ENCODE data around the gene CLDN17.

CLDN17 gene

GRCh38 chr21:30129246-30129645, 37.4 kb downstream of the CLDN17 start:
- TF ChIP-seq CTCF (IDR thresholded peaks at IDR 0.05; ENCODE audit: borderline replicate concordance, insufficient read depth, low read depth, low read length) = no peak
- H3K4me3 ChIP-seq (ENCODE audit: low read depth, low read length) = no peak overlapping the region

GRCh38 chr21:30126576-30126975, 40.0 kb downstream of the CLDN17 start:
- H3K4me3 ChIP-seq (ENCODE audit: low read depth, low read length) = no peak overlapping the region
- TF ChIP-seq CTCF (IDR thresholded peaks at IDR 0.05; ENCODE audit: borderline replicate concordance, insufficient read depth, low read depth, low read length) = no peak

- TF ChIP-seq CTCF (IDR thresholded peaks at IDR 0.05; ENCODE audit: borderline replicate concordance, insufficient read depth, low read depth, low read length) = no peak
- H3K4me3 ChIP-seq (ENCODE audit: low read depth, low read length) = no peak overlapping the region
Observed at GRCh38 chr21:30117631-30118030, 49.0 kb downstream of the CLDN17 start.

- no peak overlapping the region for H3K4me3 ChIP-seq (ENCODE audit: low read depth, low read length)
- TF ChIP-seq CTCF (IDR thresholded peaks at IDR 0.05; ENCODE audit: borderline replicate concordance, insufficient read depth, low read depth, low read length) = no peak
Observed at GRCh38 chr21:30116479-30116878, 50.1 kb downstream of the CLDN17 start.
